GM18505 (cell line): Measurements from ENCODE around the gene INHA.

ENCODE experiments used
- ATAC-seq: cut with Tn5 transposase; IDR thresholded peaks from one replicate; pipeline ENCODE4 v1.9.1; 2021; ENCODE audit not compliant: unreplicated experiment
- POLR2A ChIP-seq: IDR thresholded peaks from 4 replicates; pipeline ENCODE4 v1.6.1; 2011; ENCODE audit warnings: borderline replicate concordance; ENCODE audit not compliant: insufficient read depth, insufficient read length; ENCODE audit errors: extremely low read depth

The INHA gene

DNA sequence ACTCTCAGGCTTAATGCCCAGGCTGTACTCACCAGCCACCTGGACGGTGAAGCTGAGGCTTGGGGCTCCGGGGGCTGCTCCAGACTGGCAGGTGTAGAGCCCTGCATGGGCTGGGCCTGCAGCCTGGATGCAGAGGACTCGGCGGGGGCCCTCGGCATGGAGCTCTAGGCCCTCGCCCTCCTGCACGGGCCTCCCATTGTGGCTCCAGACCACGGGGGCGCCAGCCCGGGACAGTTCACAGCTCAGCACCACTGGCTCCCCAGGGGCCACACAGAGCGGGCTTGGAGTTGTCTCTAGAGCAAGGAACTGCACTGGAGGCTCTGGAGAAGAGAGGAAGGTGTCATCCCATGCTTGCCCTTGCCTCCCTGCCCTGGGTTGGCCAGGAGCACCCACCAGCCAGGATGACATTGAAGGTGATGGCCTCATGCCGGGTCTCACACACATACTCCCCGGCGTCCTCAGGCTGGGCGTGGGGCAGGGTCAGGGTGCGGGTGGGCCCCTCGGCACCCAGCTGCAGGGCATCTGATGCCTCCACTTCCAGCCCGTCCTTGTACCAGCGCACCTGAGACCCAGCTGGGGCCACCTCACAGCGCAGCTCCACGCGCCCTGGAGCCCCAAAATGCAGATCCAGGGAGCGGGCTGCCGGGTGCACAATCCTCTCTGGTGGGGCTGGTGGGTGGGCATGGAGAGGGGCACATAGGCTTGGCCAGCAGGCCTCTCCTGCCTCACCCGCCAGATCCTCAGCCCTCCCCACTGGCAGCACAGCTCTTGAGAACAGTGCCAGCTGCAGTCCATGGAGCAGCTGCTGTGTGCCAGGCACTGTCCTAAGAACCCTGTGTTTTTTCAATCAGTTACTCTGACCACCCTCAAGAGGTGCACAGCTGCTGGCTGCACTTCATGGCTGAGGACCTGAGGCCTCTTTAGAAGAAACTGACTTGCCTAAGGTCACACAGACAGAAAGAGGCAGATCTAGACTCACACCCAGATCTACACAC, 14.0 kb upstream of the INHA start:
- no peak for TF ChIP-seq POLR2A
- no peak for ATAC-seq

DNA sequence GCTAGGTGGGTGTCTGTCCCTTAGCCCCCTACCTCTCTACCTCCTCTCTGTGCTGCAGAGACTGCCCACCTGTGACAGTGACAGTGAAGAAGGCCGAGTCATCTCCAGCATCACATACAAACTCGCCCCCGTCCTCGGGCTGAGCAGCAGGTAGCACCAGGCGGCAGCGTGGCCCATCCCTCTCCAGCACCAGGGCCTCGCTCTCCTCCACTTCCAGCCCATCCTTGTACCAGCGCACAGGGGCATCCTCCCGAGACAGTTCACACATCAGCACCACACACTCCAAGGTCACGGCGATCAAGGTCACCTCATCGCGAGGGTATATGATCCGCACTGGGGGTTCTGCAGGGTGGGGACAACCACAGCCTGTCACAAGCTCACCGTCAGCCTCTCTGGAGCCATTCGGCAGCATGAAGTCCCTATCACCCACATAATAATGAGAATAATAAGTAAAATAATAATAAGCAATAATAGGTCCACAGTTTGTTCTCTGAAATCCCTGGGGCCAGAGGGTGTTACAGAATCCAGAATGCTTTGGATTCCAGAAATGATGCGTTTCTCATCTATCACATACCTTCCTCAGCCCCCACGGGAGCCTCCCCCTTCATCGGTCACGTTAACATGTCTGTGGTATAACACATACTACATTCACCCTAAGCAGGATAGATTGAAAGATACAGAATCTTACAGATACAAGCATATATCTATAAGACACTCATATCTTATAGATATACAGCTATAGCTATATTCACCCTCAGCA, 12.8 kb upstream of the INHA start:
- no peak for ATAC-seq

DNA sequence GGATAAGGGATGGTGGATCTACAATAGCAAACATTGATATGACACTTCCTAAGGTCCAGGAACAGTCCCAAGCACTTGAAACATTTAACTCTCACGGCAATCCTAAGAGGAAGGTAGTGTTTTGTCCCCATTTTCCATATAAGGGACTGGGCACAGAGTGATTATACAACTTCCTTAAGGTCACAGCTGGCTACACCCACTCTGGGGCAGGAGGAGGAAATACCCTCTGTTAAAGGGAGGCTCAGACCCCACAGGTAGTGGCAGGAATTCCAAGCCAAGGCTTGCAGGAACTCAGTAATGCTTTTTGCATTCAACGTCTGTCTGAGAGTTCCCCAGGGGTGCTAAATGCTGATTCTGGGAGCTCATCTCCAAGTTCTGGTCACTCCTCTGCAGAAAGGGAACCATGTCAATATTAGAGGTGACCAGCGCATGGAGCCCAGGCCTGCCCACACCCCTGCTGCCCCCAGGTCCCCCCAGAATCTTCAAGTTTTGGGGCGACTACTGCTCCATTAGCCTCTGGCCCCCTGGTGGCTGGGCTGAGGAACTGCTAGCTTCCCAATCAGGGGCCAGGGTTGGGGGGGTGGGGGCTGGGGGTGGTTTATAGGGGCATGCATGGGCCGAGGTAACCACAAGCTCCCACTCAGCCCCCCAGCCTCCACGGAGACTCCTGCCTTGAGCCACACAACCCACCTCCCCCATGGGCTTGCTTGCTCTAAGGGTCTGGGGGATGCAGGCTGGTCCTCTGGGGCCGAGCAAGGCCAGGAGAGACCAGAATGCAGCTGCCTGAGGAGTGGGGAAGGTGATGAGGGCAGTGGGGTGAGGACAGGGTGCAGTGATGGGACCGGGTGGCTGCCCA, 11.8 kb upstream of the INHA start:
- no peak for TF ChIP-seq POLR2A
- ATAC-seq, result no peak

More for the DNA sequence above, 12.8 kb upstream of the INHA start:
- no peak for TF ChIP-seq POLR2A

DNA sequence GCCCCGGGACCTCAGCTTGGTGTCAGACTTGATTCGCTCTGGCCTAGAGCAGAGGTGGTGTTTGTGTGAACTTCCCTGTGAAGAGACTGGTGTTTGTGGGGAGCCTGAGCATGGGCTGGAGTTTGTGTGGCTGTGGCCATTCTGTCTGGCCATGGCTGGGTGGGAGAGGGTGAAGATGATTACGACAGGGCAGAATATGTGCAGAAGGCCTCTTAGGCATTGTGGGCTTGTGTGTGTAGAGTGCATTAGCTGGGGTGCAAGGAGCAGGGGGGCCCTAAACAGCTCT, 11.3 kb upstream of the INHA start:
- TF ChIP-seq POLR2A, result no peak

DNA sequence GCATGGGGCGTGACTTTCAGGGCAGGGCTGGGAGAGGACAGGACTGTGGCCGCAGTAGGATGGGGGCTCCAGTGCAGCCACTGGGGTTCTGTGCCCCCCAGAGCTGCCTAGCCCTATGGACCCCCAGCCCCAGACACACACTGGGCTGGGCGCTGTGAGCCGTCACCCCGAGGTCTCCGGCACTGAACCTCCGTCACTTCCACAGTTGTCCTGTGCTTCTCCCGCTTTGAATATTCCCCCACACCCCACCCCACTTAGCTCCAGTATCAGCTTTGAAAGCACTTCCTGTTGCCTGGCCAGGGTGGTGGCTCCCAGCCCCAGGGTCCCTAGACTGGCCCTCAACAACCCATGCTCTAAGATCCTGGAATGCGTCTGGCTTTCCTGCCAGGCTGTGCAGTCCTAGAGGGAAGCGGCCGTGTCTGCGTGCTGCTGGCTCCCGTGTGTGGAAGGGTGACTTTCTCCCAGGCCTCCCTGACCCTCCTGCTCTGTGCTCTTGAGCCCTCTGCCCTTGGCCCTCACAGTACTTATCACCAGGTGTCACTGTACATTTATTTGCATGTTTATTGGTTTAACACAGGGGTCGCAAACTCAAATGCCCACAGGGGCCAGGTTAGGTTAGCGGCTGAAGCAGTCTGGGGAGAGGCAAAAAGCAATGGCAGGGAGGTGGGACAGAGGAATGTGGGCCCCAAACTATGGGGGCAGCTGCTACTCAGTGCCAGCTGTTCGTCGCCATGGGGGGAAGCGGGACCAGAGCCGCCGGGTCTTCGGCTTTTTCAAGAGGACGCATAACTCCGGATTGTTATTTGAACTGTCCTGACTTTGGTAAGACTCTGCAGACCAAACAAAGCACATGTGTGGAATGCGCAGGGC, 10.7 kb upstream of the INHA start:
- TF ChIP-seq POLR2A, result no peak
- ATAC-seq, result no peak

More for the DNA sequence above, 11.3 kb upstream of the INHA start:
- no peak for ATAC-seq

DNA sequence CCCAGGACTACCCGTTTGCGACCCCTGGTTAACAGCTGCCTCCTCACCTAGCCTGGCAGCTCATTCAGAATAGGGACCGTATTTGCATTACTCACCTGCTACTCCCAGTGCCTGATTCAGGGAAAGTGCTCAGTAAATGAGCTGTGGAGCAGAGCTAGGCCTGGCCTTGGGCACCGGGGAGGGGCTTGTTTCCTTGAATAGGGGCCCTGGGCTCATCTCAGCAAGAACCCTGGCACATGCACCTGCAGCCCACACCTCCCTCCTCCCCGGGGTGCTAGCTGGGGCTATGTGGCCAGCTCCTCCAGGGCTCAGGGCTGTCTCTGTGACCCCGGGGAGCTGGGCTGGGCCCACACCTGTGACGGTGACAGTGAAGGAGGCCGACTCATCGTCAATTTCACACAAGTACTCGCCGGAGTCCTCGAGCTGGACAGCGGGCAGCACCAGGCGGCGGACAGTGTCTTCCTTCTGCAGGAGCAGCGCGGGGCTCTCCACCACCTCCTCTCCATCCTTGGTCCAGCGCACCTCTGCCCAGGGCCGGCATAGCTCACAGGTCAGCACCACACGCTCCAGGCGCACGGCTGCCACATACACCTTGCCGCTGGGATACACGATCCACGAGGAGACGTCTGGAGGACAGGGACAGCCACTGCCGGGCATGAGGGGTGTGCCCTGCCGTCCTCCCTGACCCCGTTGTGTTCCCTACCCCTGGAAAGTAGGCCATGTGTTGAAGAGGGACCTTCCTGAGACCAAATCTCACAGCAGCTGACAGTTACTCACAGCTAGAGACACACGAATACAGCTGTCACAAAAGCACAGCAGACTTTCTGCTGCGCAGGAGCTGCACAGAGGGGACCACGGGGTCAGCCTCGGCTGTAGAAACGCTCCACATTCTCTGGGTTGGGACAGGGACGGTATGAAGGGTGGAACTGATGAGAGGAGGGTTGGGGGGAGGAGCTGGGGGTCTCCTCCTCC, 9.8 kb upstream of the INHA start:
- TF ChIP-seq POLR2A, result no peak
- no peak for ATAC-seq

DNA sequence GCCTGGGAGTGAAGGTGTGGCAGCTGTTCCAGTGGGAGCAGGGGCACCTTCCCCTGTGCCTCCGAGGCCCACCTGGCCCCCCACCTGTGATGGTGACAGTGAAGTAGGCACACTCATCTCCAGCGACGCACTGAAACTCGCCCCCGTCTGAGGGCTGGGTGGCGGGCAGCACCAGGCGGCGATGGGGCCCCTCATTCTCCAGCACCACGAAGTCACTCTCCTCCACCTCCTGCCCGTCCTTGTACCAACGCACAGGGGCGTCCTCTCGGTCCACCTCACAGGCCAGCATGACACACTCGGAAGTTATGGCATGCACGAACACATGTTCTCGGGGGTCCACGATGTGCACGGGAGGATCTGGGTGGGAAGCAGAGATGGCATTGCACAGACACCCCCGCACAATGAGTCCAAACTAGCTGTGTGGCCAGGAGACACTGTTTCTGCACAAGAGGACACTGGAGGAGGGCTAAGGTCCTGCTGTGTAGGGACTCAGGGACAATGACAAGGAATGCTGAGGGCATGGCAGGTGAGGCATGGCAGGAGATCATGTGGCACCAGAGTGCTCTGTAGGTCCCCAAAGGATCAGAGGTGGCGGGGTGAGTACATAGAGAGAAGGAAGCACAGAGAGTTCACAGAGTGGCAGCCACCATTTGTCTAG, 8.7 kb upstream of the INHA start:
- no peak for ATAC-seq
- no peak for TF ChIP-seq POLR2A

DNA sequence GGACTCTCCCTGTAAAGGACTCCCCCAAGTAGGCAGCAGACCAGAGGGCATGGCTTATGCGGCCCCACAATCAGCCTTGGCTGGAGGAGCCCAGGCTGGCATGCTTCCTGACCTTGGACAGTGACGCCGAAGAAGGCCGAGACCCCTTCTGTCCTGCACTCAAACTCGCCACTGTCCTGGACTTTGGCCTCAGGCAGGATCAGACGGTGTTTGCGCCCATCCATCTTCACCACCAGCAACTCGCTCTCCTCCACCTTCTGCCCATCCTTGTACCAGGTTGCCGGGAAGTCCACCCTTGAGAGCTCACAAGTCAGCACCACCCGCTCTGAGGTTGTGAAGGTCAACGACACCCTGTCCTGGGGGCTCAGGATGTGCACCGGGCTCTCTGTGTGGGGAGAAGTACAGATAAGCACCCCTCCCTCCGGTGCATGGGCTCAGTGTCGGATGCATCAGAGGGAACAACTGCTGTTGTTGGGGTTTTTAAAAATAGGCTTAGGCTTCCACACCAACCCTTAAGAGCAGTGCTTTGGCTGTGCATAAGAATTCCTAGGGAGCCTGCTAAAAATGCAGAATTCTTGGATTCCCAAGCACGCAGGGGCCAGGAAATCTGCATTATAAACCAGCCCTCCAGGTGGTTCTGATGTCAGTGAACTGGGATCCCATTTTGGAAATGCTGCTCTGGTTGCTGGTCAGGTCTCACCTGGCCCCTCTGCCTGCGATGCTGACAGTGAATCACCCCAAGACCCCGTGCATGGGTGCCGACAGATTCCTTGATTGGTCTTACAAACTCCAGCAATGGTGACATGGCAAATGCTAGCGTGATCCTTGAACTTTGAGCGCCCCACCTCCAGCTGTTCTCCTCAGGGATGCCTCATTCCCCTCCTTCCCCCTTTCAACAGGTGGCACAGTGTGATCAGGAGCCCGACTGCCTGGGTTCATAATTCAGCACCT, 6.7 kb upstream of the INHA start:
- ATAC-seq, result no peak
- TF ChIP-seq POLR2A, result no peak

DNA sequence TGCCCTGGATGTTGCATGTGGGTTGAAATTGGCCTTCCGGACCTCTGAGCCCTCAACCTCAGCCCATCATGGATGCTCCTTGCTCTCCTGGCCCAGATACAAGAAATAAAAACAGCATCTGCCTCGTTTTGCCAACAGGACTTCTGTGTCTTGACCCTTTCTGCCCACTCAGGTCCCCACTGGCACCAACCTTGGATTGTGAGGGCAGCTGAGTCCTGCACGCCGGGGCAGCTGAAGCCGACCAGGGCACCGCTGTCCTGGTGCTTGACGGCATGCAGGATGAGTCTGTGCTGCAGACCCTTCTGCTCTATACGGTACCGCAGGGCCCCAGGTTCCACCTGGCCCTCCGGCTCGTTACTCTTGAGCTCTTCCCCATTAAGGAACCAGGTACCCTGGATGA, 5.5 kb upstream of the INHA start:
- no peak for TF ChIP-seq POLR2A
- no peak for ATAC-seq

DNA sequence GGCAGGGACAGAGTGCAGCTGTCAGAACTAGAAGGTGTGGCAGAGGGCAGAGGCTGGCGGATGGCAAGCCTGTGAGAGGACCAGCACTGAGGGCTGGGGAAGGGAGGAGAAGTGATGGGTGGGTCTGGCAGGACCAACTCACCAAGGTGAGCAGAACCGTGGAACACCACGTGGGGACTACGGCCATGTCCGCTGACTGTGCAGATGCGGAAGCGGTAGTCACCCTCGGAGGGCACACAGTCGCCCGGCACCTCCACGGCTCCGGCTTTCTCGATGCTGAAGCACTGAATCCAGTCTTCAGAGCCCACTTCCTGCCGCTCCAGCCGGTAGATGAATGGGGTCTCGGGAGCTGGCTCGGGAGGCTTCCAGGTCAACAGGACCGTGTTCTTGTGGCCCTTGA, 5.0 kb upstream of the INHA start:
- no peak for ATAC-seq
- no peak for TF ChIP-seq POLR2A

DNA sequence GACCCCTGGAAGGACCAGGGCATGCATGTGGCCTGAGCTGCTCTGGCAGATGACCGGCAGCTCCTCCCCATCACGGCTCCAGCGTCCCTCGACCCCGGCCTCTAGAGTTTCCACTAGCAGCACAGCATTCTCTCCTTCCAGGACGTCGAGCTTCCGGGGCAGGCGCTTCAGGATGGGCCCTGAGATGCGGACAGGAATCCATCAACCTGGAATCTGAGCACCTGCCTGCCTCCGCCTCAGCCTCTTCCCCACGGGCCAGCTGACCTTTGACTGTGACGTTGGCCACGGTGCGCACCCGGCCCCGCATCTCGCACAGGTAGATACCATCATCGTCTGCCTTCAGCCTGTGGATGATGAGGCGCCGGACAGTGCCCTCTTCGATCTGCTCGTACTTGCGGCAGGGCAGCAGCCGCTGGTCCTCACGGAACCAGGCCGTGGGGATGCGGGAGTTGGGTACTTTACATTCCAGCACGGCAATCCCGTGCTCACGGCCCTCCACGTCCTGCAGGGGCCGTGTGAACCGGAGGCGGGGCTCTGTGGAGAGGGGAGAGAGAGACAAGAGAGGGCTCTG, 4.2 kb upstream of the INHA start:
- ATAC-seq, result no peak
- TF ChIP-seq POLR2A, result no peak
